ENCODE data around the gene SACM1L.

Gene SACM1L

GRCh38 chr3:45688882-45689786 lies at the start of gene SACM1L:
Gene SACM1L, plus strand, starts transcription at chr3:45689396. Its CDS starts 70 bp downstream, at chr3:45689466.
- peak within 1 kb of the TSS; percentile 84 for H3K27ac ChIP-seq

GRCh38 chr3:45640091-45640507 lies 49.1 kb upstream of the SACM1L start:
- H3K27ac ChIP-seq, result no peak overlapping the region
- no peak for DNase-seq

More at GRCh38 chr3:45688882-45689786, at the start of gene SACM1L:
- Histone ChIP-seq H3K4me3 (ENCODE audit: low read depth, low read length) (peak within 1 kb of the TSS; percentile 72), H3K36me3 (peaks cover 17% of the 10 kb centered on the region), H3K27me3 (ENCODE audit: insufficient read depth, low read depth, severe bottlenecking) (no peaks in the 10 kb centered on the region), H3K9me3 (ENCODE audit: severe bottlenecking) (no peaks in the 10 kb centered on the region)
- no peak for TF ChIP-seq CTCF (IDR thresholded peaks at IDR 0.05; ENCODE audit: low read depth, low read length)
- DNase-seq, result peak; percentile 98

GRCh38 chr3:45640724-45641361 lies 48.4 kb upstream of the SACM1L start:
- Histone ChIP-seq H3K27me3 (ENCODE audit: insufficient read depth, low read depth, severe bottlenecking) (no peaks in the 10 kb centered on the region), H3K9me3 (ENCODE audit: severe bottlenecking) (no peaks in the 10 kb centered on the region), H3K36me3 (peaks cover 13% of the 10 kb centered on the region; the same call in 1 of the 2 replicates), H3K4me3 (ENCODE audit: low read depth, low read length) (no peak overlapping the region), H3K27ac (no peak overlapping the region)
- TF ChIP-seq CTCF (IDR thresholded peaks at IDR 0.05; ENCODE audit: low read depth, low read length), result no peak
- DNase-seq, result no peak

More at GRCh38 chr3:45640091-45640507, 49.1 kb upstream of the SACM1L start:
- no peaks in the 10 kb centered on the region for H3K27me3 ChIP-seq (ENCODE audit: insufficient read depth, low read depth, severe bottlenecking)
- H3K9me3 ChIP-seq (ENCODE audit: severe bottlenecking), result no peaks in the 10 kb centered on the region
- peaks cover 13% of the 10 kb centered on the region; the same call in 1 of the 2 replicates for H3K36me3 ChIP-seq
- H3K4me3 ChIP-seq (ENCODE audit: low read depth, low read length), result no peak overlapping the region
- TF ChIP-seq CTCF (IDR thresholded peaks at IDR 0.05; ENCODE audit: low read depth, low read length), result no peak

GRCh38 chr3:45641756-45642155 lies 47.4 kb upstream of the SACM1L start:
- TF ChIP-seq CTCF (IDR thresholded peaks at IDR 0.05; ENCODE audit: low read depth, low read length), result no peak

GRCh38 chr3:45642731-45643152 lies 46.5 kb upstream of the SACM1L start:
- no peaks in the 10 kb centered on the region for H3K9me3 ChIP-seq (ENCODE audit: severe bottlenecking)
- no peaks in the 10 kb centered on the region for H3K27me3 ChIP-seq (ENCODE audit: insufficient read depth, low read depth, severe bottlenecking)
- no peak overlapping the region for H3K27ac ChIP-seq
- TF ChIP-seq CTCF (IDR thresholded peaks at IDR 0.05; ENCODE audit: low read depth, low read length), result no peak
- H3K36me3 ChIP-seq, result peaks cover 8% of the 10 kb centered on the region; the same call in 1 of the 2 replicates
- no peak overlapping the region for H3K4me3 ChIP-seq (ENCODE audit: low read depth, low read length)
- no peak for DNase-seq

More at GRCh38 chr3:45641756-45642155, 47.4 kb upstream of the SACM1L start:
- no peak overlapping the region for H3K27ac ChIP-seq
- no peak for DNase-seq
- H3K27me3 ChIP-seq (ENCODE audit: insufficient read depth, low read depth, severe bottlenecking), result no peaks in the 10 kb centered on the region
- H3K4me3 ChIP-seq (ENCODE audit: low read depth, low read length), result no peak overlapping the region
- H3K9me3 ChIP-seq (ENCODE audit: severe bottlenecking), result no peaks in the 10 kb centered on the region
- H3K36me3 ChIP-seq, result peaks cover 8% of the 10 kb centered on the region; the same call in 1 of the 2 replicates

All from WERI-Rb-1 (cell line).